Endodermal cell (in vitro differentiated cells): ENCODE measurements around the gene TPCN2. TPM values are rescaled to one million over a fixed set of nuclear protein-coding genes. Genes with fewer than 3 reads are reported as not detected.

ENCODE experiments used
- DNase-seq: peaks from one replicate; pipeline ENCODE4 v3.0.0-alpha.2; 2017
- H3K27ac ChIP-seq: 2 replicates; pipeline ENCODE4 v1.5.1; 2013; ENCODE audit warnings: mild to moderate bottlenecking, low read depth, low read length, moderate library complexity
- H3K27me3 ChIP-seq: 2 replicates; pipeline ENCODE4 v1.6.1; 2013; ENCODE audit warnings: mild to moderate bottlenecking, low read length, moderate library complexity; ENCODE audit not compliant: insufficient read depth, control insufficient read depth, poor library complexity, severe bottlenecking
- H3K36me3 ChIP-seq: 2 replicates; pipeline ENCODE4 v1.7.0; 2013; ENCODE audit warnings: mild to moderate bottlenecking, low read length, moderate library complexity; ENCODE audit not compliant: control insufficient read depth, insufficient read depth
- H3K4me1 ChIP-seq: one replicate; pipeline ENCODE4 v1.7.0; 2013; ENCODE audit warnings: low read length; ENCODE audit not compliant: control insufficient read depth, insufficient read depth
- H3K4me3 ChIP-seq: 2 replicates; pipeline ENCODE4 v1.5.1; 2013; ENCODE audit warnings: mild to moderate bottlenecking, low read length, moderate library complexity
- H3K9ac ChIP-seq: 2 replicates; pipeline ENCODE4 v1.6.1; 2013; ENCODE audit warnings: mild to moderate bottlenecking, low read length, moderate library complexity; ENCODE audit not compliant: poor library complexity, severe bottlenecking; ENCODE audit errors: extremely low read depth
- H3K9me3 ChIP-seq: 2 replicates; pipeline ENCODE4 v1.6.1; 2013; ENCODE audit warnings: mild to moderate bottlenecking, low read length, moderate library complexity; ENCODE audit not compliant: control insufficient read depth
- H3K27ac Mint-ChIP-seq: 2 replicates; pipeline ENCODE4 v1.8.0; 2020; ENCODE audit warnings: mixed read lengths
- H3K27me3 Mint-ChIP-seq: 2 replicates; pipeline ENCODE4 v1.8.0; 2021; ENCODE audit warnings: mild to moderate bottlenecking, mixed read lengths; ENCODE audit not compliant: insufficient read depth
- H3K36me3 Mint-ChIP-seq: 2 replicates; pipeline ENCODE4 v1.8.0; 2020; ENCODE audit warnings: low read depth, mixed read lengths
- H3K4me1 Mint-ChIP-seq: 2 replicates; pipeline ENCODE4 v1.8.0; 2020; ENCODE audit warnings: mixed read lengths
- H3K4me3 Mint-ChIP-seq: 2 replicates; pipeline ENCODE4 v1.8.0; 2020; ENCODE audit warnings: mild to moderate bottlenecking, moderate library complexity, mixed read lengths
- H3K9me3 Mint-ChIP-seq: 2 replicates; pipeline ENCODE4 v1.8.0; 2020; ENCODE audit warnings: mild to moderate bottlenecking, mixed read lengths
- CTCF ChIP-seq: fragments of 200-600 bp; sonication (generic); conservative IDR thresholded peaks from 2 replicates; pipeline ENCODE4 v1.5.0; 2021; ENCODE audit warnings: antibody characterized with exemption, mild to moderate bottlenecking
- WGBS, 2 experiments: methylation state at CpG; one replicate each; pipeline versions ENCODE4 v1.1.5 to v1.1.7; 2013; ENCODE audit warnings: missing lambda C conversion rate in 2 of 2, mixed read lengths in 1 of 2; ENCODE audit not compliant: insufficient coverage in 1 of 2, insufficient read length in 1 of 2; 5-methylcytosine and 5-hydroxymethylcytosine counted together
- total RNA-seq, 2 donors: library from RNA; stranded (reverse); fragmentation: NEBNext Ultra II Directional in 1 of 2; extraction: Animal tissue kit (Norgen Biotek cat#: 25700) in 1 of 2; gene quantifications; 2 replicates in 1 of 2; 3 replicates in 1 of 2; pipeline ENCODE4 v1.2.1, GENCODE V29; 2021

TPCN2 gene
- total RNA-seq, 2 donors from 2014 or later: 20.7 to 27.9 TPM

- no peaks in the 10 kb centered on the region for H3K4me1 Mint-ChIP-seq
- H3K9me3 ChIP-seq: no peaks in the 10 kb centered on the region
- H3K4me3 Mint-ChIP-seq: no peak overlapping the region
- H3K27ac ChIP-seq: no peak overlapping the region
- peaks cover 2% of the 10 kb centered on the region for H3K36me3 Mint-ChIP-seq
- WGBS, 2 experiments: 93 to 99% methylated on average over 19 to 20 of the region's 20 CpGs
- H3K27me3 ChIP-seq: no peaks in the 10 kb centered on the region
- TF ChIP-seq CTCF: no peak
- no peak for DNase-seq
- peaks cover 11% of the 10 kb centered on the region for H3K9me3 Mint-ChIP-seq
- H3K9ac ChIP-seq: no peak overlapping the region
- H3K27me3 Mint-ChIP-seq: peaks cover 2% of the 10 kb centered on the region
- no peaks in the 10 kb centered on the region for H3K36me3 ChIP-seq
- no peak overlapping the region for H3K4me3 ChIP-seq
- H3K27ac Mint-ChIP-seq: no peak overlapping the region
- H3K4me1 ChIP-seq: no peaks in the 10 kb centered on the region
Observed at GRCh38 chr11:69111624-69112542, 63.2 kb downstream of the TPCN2 start.

DNA sequence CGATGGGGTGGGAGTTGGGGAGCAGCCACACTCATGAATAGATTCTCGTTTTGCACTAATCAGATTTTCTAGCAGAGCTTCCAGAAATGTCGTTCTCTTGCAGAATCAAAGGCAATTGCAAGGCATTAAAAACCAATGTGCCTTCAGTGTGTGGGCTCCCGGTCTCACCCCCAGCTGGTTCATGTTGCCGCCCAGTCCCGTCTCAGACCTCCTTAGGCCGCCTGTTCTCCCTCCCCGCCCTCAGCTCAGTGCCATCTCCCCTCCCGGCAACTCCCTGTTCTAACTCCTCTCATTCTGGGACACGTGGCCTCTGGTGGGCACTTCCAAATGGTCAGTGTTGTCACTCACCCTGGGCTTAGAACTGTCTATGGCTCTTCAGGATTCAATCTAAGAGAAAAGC is 64.5 kb downstream of the TPCN2 start:
- no peaks in the 10 kb centered on the region for H3K4me1 ChIP-seq
- H3K4me1 Mint-ChIP-seq: no peaks in the 10 kb centered on the region
- H3K36me3 Mint-ChIP-seq: peaks cover 2% of the 10 kb centered on the region
- no peak overlapping the region for H3K9ac ChIP-seq
- H3K27ac ChIP-seq: no peak overlapping the region
- H3K27ac Mint-ChIP-seq: no peak overlapping the region
- 91 to 93% methylated on average over 10 of the region's 10 CpGs for WGBS, 2 experiments
- peaks cover 2% of the 10 kb centered on the region for H3K27me3 Mint-ChIP-seq
- no peaks in the 10 kb centered on the region for H3K9me3 ChIP-seq
- H3K4me3 Mint-ChIP-seq: no peak overlapping the region
- no peaks in the 10 kb centered on the region for H3K36me3 ChIP-seq
- H3K9me3 Mint-ChIP-seq: peaks cover 7% of the 10 kb centered on the region
- no peak for TF ChIP-seq CTCF
- no peak for DNase-seq
- no peak overlapping the region for H3K4me3 ChIP-seq
- no peaks in the 10 kb centered on the region for H3K27me3 ChIP-seq

- WGBS, 2 experiments: 93% methylated on average over 14 to 22 of the region's 22 CpGs
- H3K36me3 Mint-ChIP-seq: no peaks in the 10 kb centered on the region
- no peaks in the 10 kb centered on the region for H3K4me1 ChIP-seq
- no peak for TF ChIP-seq CTCF
- peaks cover 2% of the 10 kb centered on the region for H3K27me3 Mint-ChIP-seq
- no peak overlapping the region for H3K4me3 ChIP-seq
- H3K36me3 ChIP-seq: no peaks in the 10 kb centered on the region
- no peak overlapping the region for H3K27ac ChIP-seq
- no peaks in the 10 kb centered on the region for H3K4me1 Mint-ChIP-seq
- H3K27ac Mint-ChIP-seq: no peak overlapping the region
- peaks cover 3% of the 10 kb centered on the region for H3K9me3 Mint-ChIP-seq
- no peak overlapping the region for H3K9ac ChIP-seq
- H3K4me3 Mint-ChIP-seq: no peak overlapping the region
- H3K27me3 ChIP-seq: no peaks in the 10 kb centered on the region
- H3K9me3 ChIP-seq: no peaks in the 10 kb centered on the region
- DNase-seq: no peak
Observed at GRCh38 chr11:69113646-69114340, 65.1 kb downstream of the TPCN2 start.
